Testis (tissue), 3 donors: Measurements from ENCODE around the gene PLEKHO2. TPM values are rescaled to one million over a fixed set of nuclear protein-coding genes. Genes with fewer than 3 reads are reported as not detected.

Source experiments
- DNase-seq: peaks from one replicate; pipeline ENCODE4 v3.0.0-alpha.2; 2019
- H3K27ac ChIP-seq, 2 donors: fragments of 200-600 bp; sonication (generic); one replicate each; pipeline ENCODE4 v1.5.1; 2019
- H3K27me3 ChIP-seq: fragments of 200-600 bp; sonication (generic); one replicate; pipeline ENCODE4 v1.5.1; 2019
- H3K36me3 ChIP-seq: fragments of 200-600 bp; sonication (generic); one replicate; pipeline ENCODE4 v1.5.1; 2017; ENCODE audit warnings: low read depth; ENCODE audit errors: missing control alignments
- H3K4me1 ChIP-seq: fragments of 200-600 bp; sonication (generic); one replicate; pipeline ENCODE4 v1.5.1; 2019
- H3K4me3 ChIP-seq, 2 donors: fragments of 200-600 bp; sonication (generic); one replicate each; pipeline ENCODE4 v1.5.1; 2017 to 2019
- H3K9me3 ChIP-seq: fragments of 200-600 bp; sonication (generic); one replicate; pipeline ENCODE4 v1.5.1; 2017
- CTCF ChIP-seq, 3 experiments: fragments of 450-650 bp in 2 of 3; fragments of 200-600 bp in 1 of 3; sonication (generic) in 1 of 3; IDR thresholded peaks; one replicate each; pipeline ENCODE4 v1.5.1; 2016 to 2019; ENCODE audit warnings: antibody characterized with exemption in 3 of 3, mild to moderate bottlenecking in 2 of 3, moderate library complexity in 1 of 3
- POLR2A ChIP-seq: fragments of 450-650 bp; IDR thresholded peaks from one replicate; pipeline ENCODE4 v1.6.1; 2017; ENCODE audit warnings: antibody characterized with exemption, mild to moderate bottlenecking, moderate library complexity
- WGBS, 2 donors: methylation state at CpG; one replicate each; pipeline ENCODE4 v1.1.5; 2018; 5-methylcytosine and 5-hydroxymethylcytosine counted together
- intact Hi-C: fragments of 100-400 bp; cut with DNase I; formaldehyde crosslinking; loops from one replicate; pipeline ENCODE4 v1.15.1; 2023; ENCODE audit warnings: low total_unique reads
- polyA plus RNA-seq: library from polyadenylated mRNA; stranded (reverse); fragments of 350-450 nt; fragmentation: Illumina TruSeq; extraction: RNeasy Lipid Tissue Mini Kit (QIAGEN cat#74804); gene quantifications from one replicate; pipeline ENCODE4 v1.2.3, GENCODE V29; 2014; ENCODE audit warnings: low read depth, low replicate concordance; ENCODE audit not compliant: insufficient read depth
- total RNA-seq, 2 donors: library from RNA; depleted of rRNA; stranded (reverse); fragments of >200 nt; gene quantifications; one replicate each; pipeline ENCODE4 v1.2.3, GENCODE V29; 2016

Gene PLEKHO2
- total and polyA plus RNA-seq, 3 donors from 2014 or later: 17.2 to 28.9 (median 19.3) TPM

- intact Hi-C loops: no loop called here
- H3K4me1 ChIP-seq: peaks cover 29% of the 10 kb centered on the region
- peak overlapping the region in 1 of 2 donors; percentile 11 for H3K27ac ChIP-seq
- TF ChIP-seq CTCF (IDR thresholded peaks at IDR 0.05): no peak
- TF ChIP-seq POLR2A: no peak
- DNase-seq: no peak
- no peaks in the 10 kb centered on the region for H3K36me3 ChIP-seq
- 84 to 91% methylated on average over 4 to 7 of the region's 11 CpGs for WGBS, 2 donors
- H3K4me3 ChIP-seq: no peak overlapping the region
- H3K9me3 ChIP-seq: no peaks in the 10 kb centered on the region
- no peaks in the 10 kb centered on the region for H3K27me3 ChIP-seq
Observed at GRCh38 chr15:64861331-64861730, 19.6 kb downstream of the PLEKHO2 start.

- no peak for TF ChIP-seq CTCF (IDR thresholded peaks at IDR 0.05)
- TF ChIP-seq POLR2A: no peak
- no peaks in the 10 kb centered on the region for H3K9me3 ChIP-seq
- no peaks in the 10 kb centered on the region for H3K27me3 ChIP-seq
- peaks cover 27% of the 10 kb centered on the region for H3K4me1 ChIP-seq
- intact Hi-C loops: no loop called here
- H3K27ac ChIP-seq: no peak overlapping the region
- WGBS, 2 donors: 84 to 94% methylated on average over 4 of the region's 4 CpGs
- H3K4me3 ChIP-seq: no peak overlapping the region
- H3K36me3 ChIP-seq: no peaks in the 10 kb centered on the region
- DNase-seq: no peak
Observed at GRCh38 chr15:64861960-64862359, 20.2 kb downstream of the PLEKHO2 start.

GRCh38 chr15:64862408-64862807, 20.7 kb downstream of the PLEKHO2 start:
- Histone ChIP-seq H3K36me3 (no peaks in the 10 kb centered on the region), H3K9me3 (no peaks in the 10 kb centered on the region), H3K4me1 (peaks cover 23% of the 10 kb centered on the region), H3K27me3 (no peaks in the 10 kb centered on the region), H3K4me3 (no peak overlapping the region), H3K27ac (no peak overlapping the region)
- WGBS, 2 donors: 85 to 91% methylated on average over 1 of the region's 1 CpG
- TF ChIP-seq CTCF (IDR thresholded peaks at IDR 0.05) (no peak), POLR2A (no peak)
- intact Hi-C loops: no loop called here
- DNase-seq: no peak

- 67 to 100% methylated on average over 1 of the region's 1 CpG for WGBS, 2 donors
- no peaks in the 10 kb centered on the region for H3K27me3 ChIP-seq
- TF ChIP-seq CTCF (IDR thresholded peaks at IDR 0.05) (no peak), POLR2A (no peak)
- peaks cover 14% of the 10 kb centered on the region for H3K4me1 ChIP-seq
- no peaks in the 10 kb centered on the region for H3K9me3 ChIP-seq
- no peaks in the 10 kb centered on the region for H3K36me3 ChIP-seq
- intact Hi-C loops: no loop called here
- H3K27ac ChIP-seq: no peak overlapping the region
- no peak overlapping the region for H3K4me3 ChIP-seq
- no peak for DNase-seq
Observed at GRCh38 chr15:64864068-64864467, 22.4 kb downstream of the PLEKHO2 start.

GRCh38 chr15:64865126-64865997, 23.6 kb downstream of the PLEKHO2 start:
- 67 to 82% methylated on average over 6 to 12 of the region's 12 CpGs for WGBS, 2 donors
- TF ChIP-seq CTCF (IDR thresholded peaks at IDR 0.05) (no peak), POLR2A (no peak)
- intact Hi-C loops: no loop called here
- peak overlapping the region in 1 of 2 donors; percentile 8 for H3K27ac ChIP-seq
- H3K4me1 ChIP-seq: peaks cover 14% of the 10 kb centered on the region
- H3K9me3 ChIP-seq: no peaks in the 10 kb centered on the region
- no peak for DNase-seq
- no peaks in the 10 kb centered on the region for H3K36me3 ChIP-seq
- no peak overlapping the region for H3K4me3 ChIP-seq
- H3K27me3 ChIP-seq: no peaks in the 10 kb centered on the region
